H1 (cell line): ENCODE data around the gene ARHGEF4. TPM values are rescaled to one million over a fixed set of nuclear protein-coding genes. Genes with fewer than 3 reads are reported as not detected.

Source experiments
- CTCF ChIA-PET: fragments of 300-600 bp; sonication (Branson Sonifier 250); formaldehyde crosslinking; loops from one replicate; lab custom pipeline; 2021; ENCODE audit not compliant: partially characterized antibody; lab: Charles Lee
- POLR2A ChIA-PET: fragments of 300-600 bp; sonication (Branson Sonifier 250); formaldehyde crosslinking; loops from one replicate; lab custom pipeline; 2021; ENCODE audit warnings: inconsistent platforms; ENCODE audit not compliant: partially characterized antibody; lab: Charles Lee
- DNase-seq, 2 experiments: peaks; one replicate each; pipeline versions ENCODE4 v3.0.0 to v3.0.0-alpha.2; 2010 to 2022; ENCODE audit warnings: low spot score in 2 of 2, low read depth in 1 of 2, mixed read lengths in 1 of 2
- FAIRE-seq: peaks from 2 replicates; lab custom pipeline; 2011; peaks lifted over from hg19 to GRCh38; lab: Jason Lieb, UNC
- H2AFZ ChIP-seq: 2 replicates; pipeline ENCODE4 v1.8.1; 2012; ENCODE audit warnings: low read length, inconsistent platforms
- H2AK5ac ChIP-seq: 2 replicates; pipeline ENCODE4 v1.6.1; 2013; ENCODE audit warnings: low read depth, low read length
- H2BK120ac ChIP-seq: replicated peaks from 2 replicates; pipeline ENCODE3; 2013; ENCODE audit warnings: low read depth, low read length, inconsistent platforms
- H2BK12ac ChIP-seq: 2 replicates; pipeline ENCODE4 v1.6.1; 2013; ENCODE audit warnings: low read depth, low read length
- H2BK15ac ChIP-seq: 2 replicates; pipeline ENCODE4 v1.6.1; 2013; ENCODE audit warnings: low read length
- H2BK20ac ChIP-seq: 2 replicates; pipeline ENCODE4 v1.6.1; 2013; ENCODE audit warnings: low read length
- H2BK5ac ChIP-seq: 2 replicates; pipeline ENCODE4 v1.6.1; 2013; ENCODE audit warnings: low read depth, low read length
- H3K14ac ChIP-seq: 2 replicates; pipeline ENCODE4 v1.6.1; 2013; ENCODE audit warnings: inconsistent platforms; ENCODE audit not compliant: insufficient read length
- H3K18ac ChIP-seq: 2 replicates; pipeline ENCODE4 v1.6.1; 2013; ENCODE audit warnings: low read length; ENCODE audit errors: extremely low read depth
- H3K23ac ChIP-seq: 2 replicates; pipeline ENCODE4 v1.6.1; 2013; ENCODE audit warnings: inconsistent platforms; ENCODE audit not compliant: insufficient read length
- H3K23me2 ChIP-seq: 2 replicates; pipeline ENCODE4 v1.6.1; 2013; ENCODE audit warnings: low read depth, low read length
- H3K27ac ChIP-seq: 2 replicates; pipeline ENCODE4 v1.6.1; 2011; ENCODE audit warnings: low read depth, low read length, inconsistent platforms
- H3K27me3 ChIP-seq, 4 experiments: replicated peaks in 1 of 4; 1 replicate in 1 of 4; 2 replicates in 3 of 4; pipeline versions ENCODE4 v1.6.1 to v1.8.1; 2011 to 2013; ENCODE audit warnings: low read length in 3 of 4, mild to moderate bottlenecking in 3 of 4, inconsistent platforms in 2 of 4, mixed read lengths in 2 of 4, moderate library complexity in 1 of 4; ENCODE audit not compliant: control insufficient read depth in 3 of 4, insufficient read depth in 3 of 4; ENCODE audit errors: extremely low read depth in 1 of 4
- H3K36me3 ChIP-seq, 4 experiments: 2 replicates each; pipeline versions ENCODE4 v1.6.1 to v1.8.1; 2011 to 2013; ENCODE audit warnings: mild to moderate bottlenecking in 4 of 4, low read length in 3 of 4, moderate library complexity in 2 of 4, control low read depth in 1 of 4, inconsistent platforms in 1 of 4; ENCODE audit not compliant: insufficient read depth in 4 of 4, control insufficient read depth in 2 of 4
- H3K4ac ChIP-seq: replicated peaks from 2 replicates; pipeline ENCODE3; 2013; ENCODE audit warnings: low read length, low read depth, mixed read lengths, inconsistent platforms; ENCODE audit not compliant: insufficient read length
- H3K4me1 ChIP-seq, 4 experiments: replicated peaks in 1 of 4; 1 replicate in 1 of 4; 2 replicates in 3 of 4; pipeline versions ENCODE4 v1.6.1 to v1.8.1; 2011 to 2013; ENCODE audit warnings: low read length in 3 of 4, inconsistent platforms in 2 of 4, mixed read lengths in 1 of 4; ENCODE audit not compliant: insufficient read depth in 4 of 4, control insufficient read depth in 3 of 4
- H3K4me2 ChIP-seq, 2 experiments: 2 replicates each; pipeline versions ENCODE4 v1.6.1 to v1.8.1; 2011 to 2013; ENCODE audit warnings: low read depth in 2 of 2, low read length in 2 of 2, control low read depth in 1 of 2, inconsistent platforms in 1 of 2, mild to moderate bottlenecking in 1 of 2; ENCODE audit not compliant: insufficient read depth in 1 of 2
- H3K4me3 ChIP-seq, 4 experiments: fragments of 200-600, 300-600 bp in 1 of 4; sonication (generic), shearing (Covaris generic), sonication (Bioruptor Twin) in 1 of 4; 2 replicates each; pipeline versions ENCODE4 v1.5.1 to v1.8.1; 2011 to 2016; ENCODE audit warnings: low read length in 4 of 4, low read depth in 3 of 4, control low read depth in 2 of 4, inconsistent platforms in 2 of 4, mild to moderate bottlenecking in 2 of 4, mixed read lengths in 1 of 4, moderate library complexity in 1 of 4; ENCODE audit not compliant: insufficient read depth in 2 of 4; ENCODE audit errors: extremely low read depth in 1 of 4
- H3K56ac ChIP-seq: replicated peaks from 2 replicates; pipeline ENCODE3; 2013; ENCODE audit warnings: low read depth, mild to moderate bottlenecking, mixed read lengths, low read length, inconsistent platforms; ENCODE audit not compliant: insufficient read length
- H3K79me1 ChIP-seq: 2 replicates; pipeline ENCODE4 v1.6.1; 2013; ENCODE audit warnings: low read depth, low read length, control low read depth
- H3K79me2 ChIP-seq, 2 experiments: 2 replicates each; pipeline versions ENCODE4 v1.6.1 to v1.8.1; 2012 to 2013; ENCODE audit warnings: low read length in 2 of 2, mild to moderate bottlenecking in 2 of 2, inconsistent platforms in 1 of 2; ENCODE audit not compliant: insufficient read depth in 2 of 2, control insufficient read depth in 1 of 2
- H3K9ac ChIP-seq, 4 experiments: replicated peaks in 1 of 4; 1 replicate in 1 of 4; 2 replicates in 3 of 4; pipeline versions ENCODE4 v1.6.1 to v1.8.1; 2011 to 2013; ENCODE audit warnings: low read depth in 3 of 4, low read length in 3 of 4, control low read depth in 2 of 4, mild to moderate bottlenecking in 2 of 4, moderate library complexity in 2 of 4, inconsistent platforms in 1 of 4; ENCODE audit errors: extremely low read depth in 1 of 4
- H3K9me3 ChIP-seq, 2 experiments: 2 replicates each; pipeline versions ENCODE4 v1.6.1 to v1.8.1; 2012 to 2013; ENCODE audit warnings: mild to moderate bottlenecking in 2 of 2, moderate library complexity in 2 of 2, control low read depth in 1 of 2, inconsistent platforms in 1 of 2, low read depth in 1 of 2, low read length in 1 of 2, mixed read lengths in 1 of 2; ENCODE audit not compliant: insufficient read depth in 2 of 2
- H4K20me1 ChIP-seq, 2 experiments: replicated peaks in 1 of 2; 2 replicates each; pipeline versions ENCODE3 to v1.8.1; 2011 to 2013; ENCODE audit warnings: inconsistent platforms in 2 of 2, low read length in 2 of 2, mild to moderate bottlenecking in 1 of 2; ENCODE audit not compliant: insufficient read depth in 2 of 2, control insufficient read depth in 1 of 2
- H4K5ac ChIP-seq: 2 replicates; pipeline ENCODE4 v1.6.1; 2013; ENCODE audit warnings: low read length, low read depth, mixed read lengths, inconsistent platforms; ENCODE audit not compliant: insufficient read length
- H4K8ac ChIP-seq: 2 replicates; pipeline ENCODE4 v1.8.0; 2013; ENCODE audit warnings: mild to moderate bottlenecking, moderate library complexity, low read length, inconsistent platforms; ENCODE audit not compliant: insufficient read depth; ENCODE audit errors: extremely low read depth
- H4K91ac ChIP-seq: replicated peaks from 2 replicates; pipeline ENCODE3; 2013; ENCODE audit warnings: low read length, mixed read lengths, inconsistent platforms; ENCODE audit not compliant: insufficient read length
- BACH1 ChIP-seq: IDR thresholded peaks from 2 replicates; pipeline ENCODE4 v1.6.1; 2012; ENCODE audit warnings: low read length, improper control_type of control experiment
- BCL11A ChIP-seq, 2 experiments: IDR thresholded peaks; one replicate each; pipeline ENCODE4 v1.6.1; 2011; ENCODE audit warnings: low read depth in 2 of 2, low read length in 2 of 2, mild to moderate bottlenecking in 2 of 2
- CHD1 ChIP-seq: IDR thresholded peaks from 2 replicates; pipeline ENCODE4 v1.6.1; 2012; ENCODE audit warnings: low read depth, low read length, improper control_type of control experiment
- EZH2 ChIP-seq: fragments of 200-600 bp; sonication (generic); IDR thresholded peaks from 2 replicates; pipeline ENCODE4 v1.7.1; 2012; ENCODE audit warnings: low read depth, mild to moderate bottlenecking, moderate library complexity, low read length, inconsistent platforms; ENCODE audit not compliant: severe bottlenecking
- KDM5A ChIP-seq: fragments of 200-600 bp; IDR thresholded peaks from 2 replicates; pipeline ENCODE4 v1.7.1; 2012; ENCODE audit warnings: mild to moderate bottlenecking, low read length, inconsistent platforms, mixed read lengths
- NANOG ChIP-seq: IDR thresholded peaks from 2 replicates; pipeline ENCODE4 v1.6.1; 2011; ENCODE audit warnings: low read length, low read depth, mild to moderate bottlenecking, inconsistent platforms; ENCODE audit not compliant: insufficient read depth, poor library complexity, severe bottlenecking
- PHF8 ChIP-seq: fragments of 200-600 bp; sonication (generic); conservative IDR thresholded peaks from 2 replicates; pipeline ENCODE4 v1.7.1; 2012; ENCODE audit warnings: low read depth, mild to moderate bottlenecking, inconsistent platforms, low read length, moderate library complexity
- POLR2A ChIP-seq, 2 experiments: IDR thresholded peaks; 1 replicate in 1 of 2; 2 replicates in 1 of 2; pipeline ENCODE4 v1.6.1; 2011; ENCODE audit warnings: low read depth in 2 of 2, low read length in 2 of 2, mild to moderate bottlenecking in 2 of 2; ENCODE audit errors: control extremely low read depth in 1 of 2
- POLR2AphosphoS5 ChIP-seq: IDR thresholded peaks from 2 replicates; pipeline ENCODE4 v1.6.1; 2011; ENCODE audit warnings: low read depth, low read length
- POU5F1 ChIP-seq: IDR thresholded peaks from 2 replicates; pipeline ENCODE4 v1.6.1; 2011; ENCODE audit warnings: low read depth, mild to moderate bottlenecking, low read length, moderate library complexity
- RAD21 ChIP-seq, 2 experiments: IDR thresholded peaks in 1 of 2; conservative IDR thresholded peaks in 1 of 2; 2 replicates each; pipeline ENCODE4 v1.6.1; 2011; ENCODE audit warnings: low read depth in 2 of 2, low read length in 2 of 2, improper control_type of control experiment in 1 of 2, inconsistent platforms in 1 of 2, mild to moderate bottlenecking in 1 of 2, moderate library complexity in 1 of 2
- RFX5 ChIP-seq: IDR thresholded peaks from 2 replicates; pipeline ENCODE4 v1.6.1; 2011; ENCODE audit warnings: low read depth, low read length, improper control_type of control experiment, borderline replicate concordance
- RXRA ChIP-seq: IDR thresholded peaks from 2 replicates; pipeline ENCODE4 v1.6.1; 2011; ENCODE audit warnings: low read depth, mild to moderate bottlenecking, low read length, moderate library complexity; ENCODE audit not compliant: insufficient read depth
- TEAD4 ChIP-seq: IDR thresholded peaks from 2 replicates; pipeline ENCODE4 v1.6.1; 2012; ENCODE audit warnings: low read depth, low read length, inconsistent platforms, mixed read lengths
- YY1 ChIP-seq: IDR thresholded peaks from 2 replicates; pipeline ENCODE4 v1.6.1; 2011; ENCODE audit warnings: low read depth, mild to moderate bottlenecking, low read length
- WGBS, 2 experiments: shearing (Covaris generic) in 1 of 2; methylation state at CpG; one replicate each; pipeline versions ENCODE4 v1.1.6 to v1.1.7; 2013 to 2015; ENCODE audit warnings: low lambda C conversion rate in 2 of 2, mixed read lengths in 2 of 2, inconsistent platforms in 1 of 2, low coverage in 1 of 2, missing lambda C conversion rate in 1 of 2; ENCODE audit not compliant: insufficient replicate concordance in 2 of 2, insufficient coverage in 1 of 2, insufficient read length in 1 of 2; ENCODE audit errors: extremely low coverage in 1 of 2, missing lambda C conversion rate in 1 of 2; 5-methylcytosine and 5-hydroxymethylcytosine counted together
- polyA plus RNA-seq, 7 experiments: library from polyadenylated mRNA; depleted of rRNA in 3 of 7; stranded (reverse) in 5 of 7; unstranded in 2 of 7; fragments of >200 nt in 5 of 7; fragments of 200-250 nt in 2 of 7; gene quantifications; 1 replicate in 5 of 7; 2 replicates in 1 of 7; 4 replicates in 1 of 7; pipeline versions ENCODE4 v1.2.1 to v1.2.3, GENCODE V29; 2011 to 2013; ENCODE audit warnings: missing spikeins in 2 of 7, mixed read lengths in 2 of 7
- total RNA-seq: library from RNA; stranded (reverse); fragmentation: NEBNext Ultra II Directional; extraction: Animal tissue kit (Norgen Biotek cat#: 25700); gene quantifications from 2 replicates; pipeline ENCODE4 v1.2.1, GENCODE V29; 2021

The ARHGEF4 gene
- total and polyA plus RNA-seq, 2 of the 8 experiments (the other 6 are each of a cell fraction or from before 2014, with no cell fraction given): 10.6 to 14.6 TPM

- Histone ChIP-seq H4K20me1 (no peaks in the 10 kb centered on the region), H2BK12ac (peak overlapping the region; percentile 89; the same call in 1 of the 2 replicates), H3K9ac (no peak overlapping the region), H3K36me3 (no peaks in the 10 kb centered on the region), H3K23ac (no peak overlapping the region), H3K4me3 (no peak overlapping the region), H4K91ac (peak overlapping the region; percentile 18)
- TF ChIP-seq TEAD4 (no peak), POU5F1 (no peak), EZH2 (no peak), BACH1 (no peak), KDM5A (no peak), NANOG (no peak), POLR2A (IDR thresholded peaks at IDR 0.05; ENCODE audit: control extremely low read depth in 1 of 2, low read depth in 2 of 2, low read length in 2 of 2) (no peak), CHD1 (no peak), RFX5 (no peak), RAD21 (IDR thresholded peaks at IDR 0.05 in 1 of 2, conservative IDR thresholded peaks at IDR 0.05 in 1 of 2; ENCODE audit: low read depth in 2 of 2, low read length in 2 of 2) (no peak), YY1 (no peak), PHF8 (no peak), POLR2AphosphoS5 (no peak), RXRA (no peak), BCL11A (IDR thresholded peaks at IDR 0.05; ENCODE audit: low read depth in 2 of 2, low read length in 2 of 2) (no peak)
- TF ChIP-seq, all 59 proteins: peak for 0
- peaks cover 0 to 18% (median 12%) of the 10 kb centered on the region in 4 experiments; a peak in 6 of 7 replicates for H3K4me1 ChIP-seq
- H3K4me2 ChIP-seq: peak overlapping the region in 1 of 2 experiments; percentile 57; a peak in 1 of 4 replicates
- H3K27ac ChIP-seq: no peak overlapping the region
- no peaks in the 10 kb centered on the region for H3K9me3 ChIP-seq
- H4K5ac ChIP-seq: no peak overlapping the region
- ChIA-PET CTCF (interaction anchor here (0.6 to 6.0 kb wide), 12 partner anchors 10 to 102 kb away, joined by 3 to 58 read pairs (median 7); no protein-coding TSS in a partner anchor), POLR2A (no interaction called here)
- H2BK20ac ChIP-seq: peak overlapping the region; percentile 87
- no peaks in the 10 kb centered on the region; the same call in 1 of the 2 replicates for H3K23me2 ChIP-seq
- no peak overlapping the region for H3K4ac ChIP-seq
- H2BK5ac ChIP-seq: peak overlapping the region; percentile 91; the same call in 1 of the 2 replicates
- no peak overlapping the region for H3K14ac ChIP-seq
- FAIRE-seq (no peak), DNase-seq (peak in 1 of 2 experiments; percentile 54)
- peak overlapping the region; percentile 98 for H3K18ac ChIP-seq
- H3K56ac ChIP-seq: no peak overlapping the region
- H2BK120ac ChIP-seq: peak overlapping the region; percentile 37
- no peak overlapping the region for H2AK5ac ChIP-seq
- no peaks in the 10 kb centered on the region for H3K27me3 ChIP-seq
- 89% methylated on average over 10 of the region's 14 CpGs; no CpG with 5 or more reads in 1 of the 2 experiments for WGBS, 2 experiments
- H2AFZ ChIP-seq: peak overlapping the region; percentile 96
- no peaks in the 10 kb centered on the region for H3K79me2 ChIP-seq
- 0 out of 2 replicates have a peak overlapping the region, but pooled peaks have one; percentile 3 for H4K8ac ChIP-seq
- H2BK15ac ChIP-seq: peak overlapping the region; percentile 75
- H3K79me1 ChIP-seq: no peaks in the 10 kb centered on the region
Observed at GRCh38 chr2:130819226-130819607, 17.5 kb upstream of the ARHGEF4 start.
